ENCODE measurements around the gene FICD. TPM values are rescaled to one million over a fixed set of nuclear protein-coding genes. Genes with fewer than 3 reads are reported as not detected.

FICD gene
- total and polyA plus RNA-seq, 3 donors from 2014 or later: 10.0 to 16.7 (median 10.5) TPM

DNA sequence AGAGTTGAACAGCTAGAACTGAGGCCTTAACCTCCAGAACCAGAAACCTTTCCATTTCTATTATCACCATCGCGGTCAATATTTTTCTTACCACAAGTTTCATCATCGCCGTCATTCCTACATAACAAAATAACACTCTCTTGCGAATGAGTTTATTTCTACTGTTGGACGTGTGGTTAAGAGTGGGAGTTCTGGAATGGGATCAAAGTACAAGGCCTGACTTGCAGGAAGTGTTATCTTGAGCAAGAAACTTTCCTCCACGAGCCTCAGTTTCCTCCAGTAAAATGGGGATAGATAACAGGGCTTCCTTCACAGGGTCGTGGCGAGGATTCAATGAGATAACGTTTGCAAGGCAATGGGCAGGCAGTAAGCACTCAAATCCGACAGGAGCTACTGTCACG is 45.2 kb downstream of the FICD start:
- Histone ChIP-seq H3K27me3 (no peaks in the 10 kb centered on the region), H3K4me3 (peak overlapping the region; percentile 91 to 93), H3K4me1 (peaks cover 26% of the 10 kb centered on the region), H3K36me3 (ENCODE audit: low read depth, missing control alignments) (no peaks in the 10 kb centered on the region), H3K27ac (peak overlapping the region; percentile 86 to 96), H3K9me3 (no peaks in the 10 kb centered on the region)
- 0 to 1% methylated on average over 12 of the region's 12 CpGs for WGBS, 2 donors
- DNase-seq: no peak
- no peak for TF ChIP-seq POLR2A (IDR thresholded peaks at IDR 0.05)
- TF ChIP-seq, protein P1, sequence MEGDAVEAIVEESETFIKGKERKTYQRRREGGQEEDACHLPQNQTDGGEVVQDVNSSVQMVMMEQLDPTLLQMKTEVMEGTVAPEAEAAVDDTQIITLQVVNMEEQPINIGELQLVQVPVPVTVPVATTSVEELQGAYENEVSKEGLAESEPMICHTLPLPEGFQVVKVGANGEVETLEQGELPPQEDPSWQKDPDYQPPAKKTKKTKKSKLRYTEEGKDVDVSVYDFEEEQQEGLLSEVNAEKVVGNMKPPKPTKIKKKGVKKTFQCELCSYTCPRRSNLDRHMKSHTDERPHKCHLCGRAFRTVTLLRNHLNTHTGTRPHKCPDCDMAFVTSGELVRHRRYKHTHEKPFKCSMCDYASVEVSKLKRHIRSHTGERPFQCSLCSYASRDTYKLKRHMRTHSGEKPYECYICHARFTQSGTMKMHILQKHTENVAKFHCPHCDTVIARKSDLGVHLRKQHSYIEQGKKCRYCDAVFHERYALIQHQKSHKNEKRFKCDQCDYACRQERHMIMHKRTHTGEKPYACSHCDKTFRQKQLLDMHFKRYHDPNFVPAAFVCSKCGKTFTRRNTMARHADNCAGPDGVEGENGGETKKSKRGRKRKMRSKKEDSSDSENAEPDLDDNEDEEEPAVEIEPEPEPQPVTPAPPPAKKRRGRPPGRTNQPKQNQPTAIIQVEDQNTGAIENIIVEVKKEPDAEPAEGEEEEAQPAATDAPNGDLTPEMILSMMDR (IDR thresholded peaks at IDR 0.05): no peak
- intact Hi-C loops (cut with DNase I; ENCODE audit: low total_unique reads): no loop called here

GRCh38 chr12:108560752-108561719 is 46.0 kb downstream of the FICD start, which contains the start of gene SART3:
Gene SART3, minus strand, starts transcription at chr12:108561173. Its CDS starts 19 bp downstream, at chr12:108561154.
- Histone ChIP-seq H3K4me1 (peaks cover 30% of the 10 kb centered on the region), H3K36me3 (ENCODE audit: low read depth, missing control alignments) (no peaks in the 10 kb centered on the region), H3K4me3 (peak within 1 kb of the TSS; percentile 91 to 93), H3K9me3 (no peaks in the 10 kb centered on the region), H3K27ac (peak within 1 kb of the TSS; percentile 86 to 96), H3K27me3 (no peaks in the 10 kb centered on the region)
- TF ChIP-seq, protein P1 (IDR thresholded peaks at IDR 0.05): no peak
- no peak for TF ChIP-seq POLR2A (IDR thresholded peaks at IDR 0.05)
- intact Hi-C loops (cut with DNase I; ENCODE audit: low total_unique reads): no loop called here
- 0 to 1% methylated on average over 53 to 57 of the region's 57 CpGs for WGBS, 2 donors
- peak; percentile 86 for DNase-seq

- Histone ChIP-seq H3K4me1 (peaks cover 34% of the 10 kb centered on the region), H3K4me3 (peak overlapping the region; percentile 91 to 93), H3K27me3 (no peaks in the 10 kb centered on the region), H3K9me3 (no peaks in the 10 kb centered on the region), H3K27ac (peak overlapping the region; percentile 86 to 96), H3K36me3 (ENCODE audit: low read depth, missing control alignments) (no peaks in the 10 kb centered on the region)
- no peak for DNase-seq
- 0 to 1% methylated on average over 20 of the region's 20 CpGs for WGBS, 2 donors
- intact Hi-C loops (cut with DNase I; ENCODE audit: low total_unique reads): no loop called here
- TF ChIP-seq POLR2A (IDR thresholded peaks at IDR 0.05): no peak
- TF ChIP-seq, protein P1 (IDR thresholded peaks at IDR 0.05): no peak
These were observed 46.8 kb downstream of the FICD start for GRCh38 chr12:108561852-108562347.

DNA sequence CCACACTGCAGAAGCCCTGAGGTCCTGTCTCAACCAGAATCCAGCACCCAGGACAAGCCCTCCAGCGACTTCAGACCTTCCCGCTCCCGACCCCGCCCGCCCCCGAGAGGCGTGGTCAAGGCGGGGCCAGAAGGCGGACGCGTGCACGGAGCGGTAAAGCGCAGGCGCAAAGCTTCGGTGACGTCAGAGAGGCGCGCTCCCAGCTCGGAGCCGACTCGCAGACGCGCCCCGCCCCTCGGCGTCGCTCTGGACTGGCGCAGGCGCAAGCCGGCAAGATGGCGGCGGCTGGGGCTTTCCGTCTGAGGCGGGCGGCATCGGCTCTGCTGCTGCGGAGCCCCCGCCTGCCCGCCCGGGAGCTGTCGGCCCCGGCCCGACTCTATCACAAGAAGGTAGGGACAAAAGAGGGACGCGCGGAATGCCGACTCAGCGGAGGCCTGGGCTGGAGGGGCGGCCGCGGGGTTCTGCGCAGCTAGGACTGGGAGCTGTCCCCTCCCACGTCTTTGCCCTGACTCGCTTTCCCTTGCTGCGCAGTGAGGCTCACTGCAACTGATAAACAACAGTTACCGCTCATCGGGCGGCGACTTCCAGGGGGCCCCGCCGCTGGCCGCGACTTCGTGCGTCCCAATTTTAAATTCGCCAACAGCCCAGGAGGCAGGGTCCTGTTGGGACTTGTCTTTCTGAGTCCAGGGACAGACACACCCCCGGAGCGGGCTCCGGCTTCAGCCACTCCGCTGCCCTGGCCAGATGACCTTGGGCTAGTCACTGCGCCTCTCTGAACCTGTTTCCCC is 47.5 kb downstream of the FICD start, which contains the start of gene ISCU:
TSS of gene ISCU (plus strand) at position 249 of the 788 bp plus-strand sequence. CDS start at position 276, 27 bp downstream.
- whole genome bisulfite sequencing, 2 donors: 0% methylated on average over 1 to 65 of the region's 72 CpGs
- Histone ChIP-seq H3K27ac (peak within 1 kb of the TSS; percentile 86 to 96), H3K27me3 (no peaks in the 10 kb centered on the region), H3K4me3 (peak within 1 kb of the TSS; percentile 91 to 93), H3K9me3 (no peaks in the 10 kb centered on the region), H3K36me3 (ENCODE audit: low read depth, missing control alignments) (no peaks in the 10 kb centered on the region), H3K4me1 (peaks cover 34% of the 10 kb centered on the region)
- peak; percentile 32 for TF ChIP-seq POLR2A (IDR thresholded peaks at IDR 0.05)
- TF ChIP-seq, protein P1 (IDR thresholded peaks at IDR 0.05): no peak
- DNase-seq: peak; percentile 96
- intact Hi-C loops (cut with DNase I; ENCODE audit: low total_unique reads): no loop called here

Measured in testis (tissue), 3 donors.